HUES6 (cell line): ENCODE measurements around the gene UBASH3B.
"Not testable (repeated sequence)": the region's sequence is repeated elsewhere in the genome, so short reads cannot be mapped to it uniquely, and the experiment has no call there.

Source experiments
- H3K27ac ChIP-seq: 2 replicates; pipeline ENCODE4 v1.7.0; 2013; ENCODE audit warnings: low read depth, mild to moderate bottlenecking, low read length, inconsistent platforms
- H3K27me3 ChIP-seq: 2 replicates; pipeline ENCODE4 v1.6.1; 2013; ENCODE audit warnings: low read length; ENCODE audit not compliant: control insufficient read depth, insufficient read depth
- H3K36me3 ChIP-seq: 2 replicates; pipeline ENCODE4 v1.6.1; 2013; ENCODE audit warnings: low read length; ENCODE audit not compliant: control insufficient read depth, insufficient read depth
- H3K4me1 ChIP-seq: 2 replicates; pipeline ENCODE4 v1.6.1; 2013; ENCODE audit warnings: low read length; ENCODE audit not compliant: control insufficient read depth, insufficient read depth
- H3K4me3 ChIP-seq: 2 replicates; pipeline ENCODE4 v1.5.1; 2013; ENCODE audit warnings: low read depth, low read length
- H3K9ac ChIP-seq: one replicate; pipeline ENCODE4 v1.6.1; 2013; ENCODE audit warnings: mild to moderate bottlenecking, low read length
- H3K9me3 ChIP-seq: 2 replicates; pipeline ENCODE4 v1.6.1; 2013; ENCODE audit warnings: low read depth, low read length; ENCODE audit not compliant: control insufficient read depth, insufficient read depth

UBASH3B gene

DNA sequence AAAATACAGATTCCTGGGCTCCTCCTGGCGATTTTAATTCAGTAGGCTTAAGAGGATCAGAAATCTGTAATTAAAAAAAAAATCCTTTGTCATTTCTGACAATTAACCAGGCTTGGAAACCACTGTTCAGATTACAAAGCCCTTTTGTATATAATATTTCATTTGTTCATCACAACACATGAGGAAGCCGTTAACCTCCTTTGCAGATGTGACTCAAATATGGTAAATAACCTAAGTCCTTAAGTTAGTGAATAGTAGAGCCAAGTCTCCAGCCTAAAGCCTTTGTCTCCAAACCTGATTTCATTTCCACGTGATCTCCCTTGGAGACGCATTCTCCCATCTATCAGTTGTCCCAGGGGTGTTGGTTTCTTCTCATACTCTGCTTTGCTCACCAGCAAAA lies 67.6 kb downstream of the UBASH3B start:
- no peak overlapping the region for H3K4me3 ChIP-seq
- no peaks in the 10 kb centered on the region for H3K27me3 ChIP-seq
- H3K36me3 ChIP-seq, result no peaks in the 10 kb centered on the region
- peaks cover 33% of the 10 kb centered on the region for H3K4me1 ChIP-seq
- H3K9ac ChIP-seq, result no peak overlapping the region
- no peaks in the 10 kb centered on the region for H3K9me3 ChIP-seq
- H3K27ac ChIP-seq, result no peak overlapping the region

DNA sequence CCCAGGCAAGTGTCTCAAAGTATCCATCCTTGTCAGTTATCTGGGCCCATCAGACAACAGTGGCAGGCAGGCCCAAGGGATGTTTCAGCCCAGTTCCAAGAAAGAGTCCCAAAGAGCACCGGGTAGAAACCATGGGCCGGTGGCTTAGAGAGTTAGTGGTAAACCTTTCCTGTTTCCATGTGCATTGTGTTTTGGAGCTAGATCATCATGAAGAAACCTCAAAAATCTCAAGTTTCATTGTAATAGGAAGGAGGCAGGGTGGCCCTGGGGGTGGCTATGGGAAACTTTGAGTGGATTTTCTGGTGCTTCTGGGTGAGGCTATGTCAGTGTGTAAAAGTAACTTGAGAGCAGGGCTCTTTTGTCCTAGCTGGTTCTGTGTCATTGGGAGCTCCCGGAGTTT lies 68.1 kb downstream of the UBASH3B start:
- Histone ChIP-seq H3K9ac (no peak overlapping the region), H3K9me3 (no peaks in the 10 kb centered on the region), H3K36me3 (no peaks in the 10 kb centered on the region), H3K4me3 (no peak overlapping the region), H3K27me3 (no peaks in the 10 kb centered on the region), H3K27ac (no peak overlapping the region), H3K4me1 (peaks cover 33% of the 10 kb centered on the region)

DNA sequence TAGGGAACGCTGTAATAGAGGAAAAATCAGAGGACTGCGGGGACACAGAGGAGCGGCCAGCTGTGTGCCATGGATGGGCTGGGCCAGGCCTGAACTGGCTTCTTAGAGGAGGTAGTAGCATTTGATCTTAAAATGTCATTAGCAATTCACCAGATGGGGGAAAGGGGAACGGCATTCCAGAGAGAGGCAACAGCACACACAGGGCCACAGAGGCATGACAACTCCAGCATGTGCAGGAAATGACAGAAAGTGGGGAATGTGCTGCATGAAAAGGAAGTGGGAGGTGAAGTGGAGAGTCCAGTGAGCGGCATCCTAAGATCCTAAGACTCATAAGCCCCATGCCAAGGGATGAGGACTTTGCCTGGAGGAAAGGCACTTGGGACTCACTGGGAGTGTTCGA lies 69.0 kb downstream of the UBASH3B start:
- H3K9me3 ChIP-seq, result no peaks in the 10 kb centered on the region
- H3K4me1 ChIP-seq, result peaks cover 33% of the 10 kb centered on the region
- H3K36me3 ChIP-seq, result no peaks in the 10 kb centered on the region
- no peak overlapping the region for H3K27ac ChIP-seq
- H3K4me3 ChIP-seq, result no peak overlapping the region
- no peaks in the 10 kb centered on the region for H3K27me3 ChIP-seq
- no peak overlapping the region for H3K9ac ChIP-seq

DNA sequence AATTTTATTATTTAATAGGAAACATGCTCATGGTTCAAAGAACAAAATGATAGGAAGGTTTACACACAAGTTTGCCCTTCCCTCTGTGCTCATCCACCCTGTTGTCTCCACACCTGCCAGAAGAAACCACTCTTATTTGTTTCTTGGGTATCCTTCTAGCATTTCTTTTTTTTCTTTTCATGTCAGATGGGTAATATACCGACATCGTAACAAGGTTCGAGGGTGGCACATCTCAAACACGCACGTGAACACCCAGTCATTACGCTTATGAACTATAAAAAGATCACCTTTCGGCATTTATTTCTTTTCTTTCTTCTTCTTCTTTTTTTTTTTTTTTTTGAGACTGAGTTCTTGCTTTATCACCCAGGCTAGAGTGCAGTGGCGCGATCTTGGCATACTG lies 70.5 kb downstream of the UBASH3B start:
- Histone ChIP-seq H3K27ac (no peak overlapping the region), H3K9ac (no peak overlapping the region), H3K4me1 (peaks cover 25% of the 10 kb centered on the region)

GRCh38 chr11:122727101-122727929 lies 71.8 kb downstream of the UBASH3B start:
- no peak overlapping the region for H3K27ac ChIP-seq
- H3K9me3 ChIP-seq, result no peaks in the 10 kb centered on the region
- H3K27me3 ChIP-seq, result no peaks in the 10 kb centered on the region
- H3K9ac ChIP-seq, result no peak overlapping the region
- H3K36me3 ChIP-seq, result no peaks in the 10 kb centered on the region
- H3K4me3 ChIP-seq, result no peak overlapping the region
- peaks cover 22% of the 10 kb centered on the region for H3K4me1 ChIP-seq

More for the DNA sequence above, 70.5 kb downstream of the UBASH3B start:
- Histone ChIP-seq H3K27me3 (no peaks in the 10 kb centered on the region), H3K9me3 (no peaks in the 10 kb centered on the region), H3K36me3 (no peaks in the 10 kb centered on the region), H3K4me3 (no peak overlapping the region)

GRCh38 chr11:122728561-122728960 lies 73.0 kb downstream of the UBASH3B start:
- Histone ChIP-seq H3K9ac (no peak overlapping the region), H3K4me1 (peaks cover 26% of the 10 kb centered on the region), H3K27me3 (no peaks in the 10 kb centered on the region), H3K36me3 (no peaks in the 10 kb centered on the region), H3K27ac (no peak overlapping the region), H3K4me3 (no peak overlapping the region), H3K9me3 (no peaks in the 10 kb centered on the region)

DNA sequence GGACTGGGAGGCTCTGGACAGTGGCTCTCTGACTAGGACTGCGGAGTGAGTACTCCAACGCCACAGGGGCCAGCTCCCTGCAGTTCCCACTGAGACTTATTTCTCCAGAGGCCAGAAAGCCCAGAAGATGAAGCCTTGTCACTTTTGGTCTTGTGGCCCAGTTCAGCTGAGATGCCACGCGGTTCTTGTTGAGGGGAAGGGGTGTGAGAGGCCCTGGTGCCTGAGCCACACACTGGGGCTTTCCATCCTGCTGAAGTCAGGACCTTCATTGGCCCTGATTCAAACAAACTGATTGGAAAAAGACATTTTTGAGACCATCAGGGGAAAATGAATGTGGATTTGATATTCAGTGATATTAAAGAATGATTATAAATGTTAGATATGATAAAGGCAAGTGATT lies 73.6 kb downstream of the UBASH3B start:
- H3K27me3 ChIP-seq, result no peaks in the 10 kb centered on the region
- no peaks in the 10 kb centered on the region for H3K9me3 ChIP-seq
- no peaks in the 10 kb centered on the region for H3K36me3 ChIP-seq
- H3K4me3 ChIP-seq, result no peak overlapping the region
- H3K9ac ChIP-seq, result no peak overlapping the region
- peaks cover 20% of the 10 kb centered on the region for H3K4me1 ChIP-seq
- H3K27ac ChIP-seq, result no peak overlapping the region

DNA sequence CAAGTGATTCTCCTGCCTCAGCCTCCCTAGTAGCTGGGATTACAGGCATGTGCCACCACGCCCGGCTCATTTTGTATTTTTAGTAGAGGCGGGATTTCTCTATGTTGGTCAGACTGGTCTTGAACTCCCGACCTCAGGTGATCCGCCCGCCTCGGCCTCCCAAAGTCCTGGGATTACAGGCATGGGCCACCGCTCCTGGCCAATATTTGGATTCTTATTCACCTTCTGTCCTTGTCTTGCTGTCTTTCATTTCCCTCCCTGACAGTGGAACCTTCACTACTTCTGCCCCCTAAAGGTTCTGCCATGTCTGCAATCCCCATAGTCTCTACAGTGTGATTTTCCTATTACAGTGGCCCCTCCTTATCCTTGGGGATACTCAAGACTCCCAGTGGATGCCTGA lies 75.2 kb downstream of the UBASH3B start:
- not testable (repeated sequence) for H3K27me3 ChIP-seq, H3K9ac ChIP-seq, H3K9me3 ChIP-seq, H3K27ac ChIP-seq, H3K36me3 ChIP-seq, H3K4me3 ChIP-seq
- H3K4me1 ChIP-seq, result peaks cover 14% of the 10 kb centered on the region

DNA sequence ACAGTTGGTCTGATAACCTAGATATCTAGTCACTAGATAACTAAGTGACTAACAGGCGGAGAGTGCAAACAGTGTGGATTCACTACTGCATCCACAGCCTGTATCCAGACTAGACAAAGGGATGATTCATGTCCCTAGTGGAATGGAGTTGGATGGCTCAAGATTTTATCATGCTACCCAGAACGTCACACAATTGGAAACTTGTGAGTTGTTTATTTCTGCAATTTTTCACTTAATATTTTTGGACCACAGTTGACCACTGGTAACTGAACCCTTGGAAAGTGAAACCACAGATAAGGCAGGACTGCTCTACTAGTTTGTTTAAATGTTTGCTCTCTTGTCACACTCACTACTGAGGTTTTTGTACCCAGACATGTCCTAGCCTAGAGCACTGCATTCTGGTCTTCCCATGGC lies 76.0 kb downstream of the UBASH3B start:
- Histone ChIP-seq H3K9ac (no peak overlapping the region), H3K36me3 (no peaks in the 10 kb centered on the region), H3K4me1 (peaks cover 14% of the 10 kb centered on the region), H3K9me3 (no peaks in the 10 kb centered on the region), H3K27ac (no peak overlapping the region), H3K27me3 (no peaks in the 10 kb centered on the region), H3K4me3 (no peak overlapping the region)

DNA sequence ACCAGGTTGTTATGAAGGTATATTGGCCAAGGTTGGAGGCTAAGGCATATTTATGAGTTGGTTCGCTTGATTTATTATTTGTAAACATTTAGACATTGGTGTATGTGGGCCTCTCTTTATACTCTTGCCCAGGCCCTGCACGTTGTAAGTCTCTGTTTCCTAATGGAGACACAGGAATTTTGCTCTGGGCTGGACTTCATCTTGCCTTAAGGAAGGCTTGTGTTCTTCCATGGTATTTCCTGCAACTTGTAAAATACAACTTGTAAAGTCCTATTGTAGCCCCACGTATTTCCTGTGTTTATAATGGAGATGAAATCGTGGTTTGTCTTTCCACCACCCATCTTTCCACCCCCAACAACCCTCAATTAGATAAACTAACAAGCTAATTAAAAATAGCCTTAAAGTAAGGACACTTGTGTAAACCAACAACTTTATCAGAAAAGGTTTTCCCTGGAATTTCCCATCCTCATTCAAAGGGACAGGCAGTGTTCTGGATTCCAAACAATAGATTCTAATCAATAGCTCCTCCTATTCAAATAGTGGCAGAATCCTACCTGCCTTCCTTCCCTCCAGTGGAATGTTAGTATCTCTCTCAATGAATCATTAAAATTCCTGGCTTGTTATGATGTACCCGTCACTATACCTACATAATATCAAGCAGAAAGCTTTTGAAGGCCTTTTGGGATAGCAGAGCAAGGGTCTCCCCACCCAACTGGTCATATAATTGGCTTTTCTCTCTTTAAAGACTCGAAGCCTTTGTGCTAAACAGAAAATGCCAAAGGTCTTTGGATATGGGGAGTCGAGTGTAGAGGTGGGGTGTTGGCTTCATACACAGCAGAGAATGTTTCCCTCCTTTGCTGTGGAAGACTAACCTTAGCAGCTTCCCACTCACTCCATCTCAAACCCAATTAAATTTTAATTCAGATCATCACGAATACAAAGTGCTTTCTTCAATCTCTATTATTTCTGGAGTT lies 77.1 kb downstream of the UBASH3B start:
- Histone ChIP-seq H3K36me3 (no peaks in the 10 kb centered on the region), H3K27me3 (no peaks in the 10 kb centered on the region), H3K9me3 (no peaks in the 10 kb centered on the region), H3K27ac (no peak overlapping the region), H3K4me3 (no peak overlapping the region), H3K9ac (no peak overlapping the region), H3K4me1 (peaks cover 11% of the 10 kb centered on the region)

- Histone ChIP-seq H3K27ac (no peak overlapping the region), H3K9ac (no peak overlapping the region), H3K27me3 (no peaks in the 10 kb centered on the region), H3K4me3 (no peak overlapping the region), H3K4me1 (peaks cover 18% of the 10 kb centered on the region), H3K36me3 (no peaks in the 10 kb centered on the region), H3K9me3 (no peaks in the 10 kb centered on the region)
Measured at GRCh38 chr11:122733318-122733717, 77.8 kb downstream of the UBASH3B start.
